ENCODE measurements around the gene CACNB4. TPM values are rescaled to one million over a fixed set of nuclear protein-coding genes. Genes with fewer than 3 reads are reported as not detected.

The CACNB4 gene
- total and polyA plus RNA-seq, 9 of the 15 experiments (the other 6 are each of a cell fraction or from before 2014, with no cell fraction given): 0.01 to 0.20 (median 0.04) TPM; not detected in 1

GRCh38 chr2:151971301-151972051, 127.4 kb downstream of the CACNB4 start:
- Histone ChIP-seq H3K4me2 (ENCODE audit: insufficient read depth, low read length) (no peak overlapping the region), H3K79me2 (ENCODE audit: control insufficient read depth, insufficient read depth, low read length) (no peaks in the 10 kb centered on the region), H3K9me3 (replicated peaks; ENCODE audit: control insufficient read depth, insufficient read depth, low read depth, low read length) (no peaks in the 10 kb centered on the region), H2AFZ (ENCODE audit: low read depth, low read length) (no peak overlapping the region), H3K9ac (ENCODE audit: insufficient read depth in 1 of 2, low read depth in 2 of 2, low read length in 2 of 2) (no peak overlapping the region), H3K4me3 (no peak overlapping the region), H3K27me3 (ENCODE audit: control insufficient read depth in 2 of 2, insufficient read depth in 2 of 2, low read length in 2 of 2) (peaks cover 30 to 36% of the 10 kb centered on the region in 2 experiments), H3K4me1 (replicated peaks in 1 of 2; ENCODE audit: control insufficient read depth in 2 of 2, insufficient read depth in 2 of 2, low read length in 2 of 2) (no peaks in the 10 kb centered on the region), H3K9me1 (ENCODE audit: control insufficient read depth, insufficient read depth, low read length) (no peaks in the 10 kb centered on the region), H4K20me1 (replicated peaks; ENCODE audit: control insufficient read depth, insufficient read depth, low read length) (no peaks in the 10 kb centered on the region), H3K36me3 (ENCODE audit: control insufficient read depth, insufficient read depth, low read length) (no peaks in the 10 kb centered on the region), H3K27ac (ENCODE audit: extremely low read depth, low read depth, low read length) (no peak overlapping the region)
- intact Hi-C loops (cut with micrococcal nuclease) (no loop called here), in situ Hi-C loops (cut with MboI) (no loop called here)
- TF ChIP-seq RBM22 (IDR thresholded peaks at IDR 0.05; ENCODE audit: low read depth, low read length, poor library complexity, severe bottlenecking): no peak
- no peak for TF ChIP-seq EHMT2 (IDR thresholded peaks at IDR 0.05)
- TF ChIP-seq BRD4 (IDR thresholded peaks at IDR 0.05): no peak
- TF ChIP-seq KLF10 (CRISPR knock-in tag; IDR thresholded peaks at IDR 0.05): no peak
- no peak for TF ChIP-seq GTF2F1 (IDR thresholded peaks at IDR 0.05; ENCODE audit: low read depth, low read length)
- TF ChIP-seq ERF (CRISPR knock-in tag; IDR thresholded peaks at IDR 0.05): no peak
- no peak for TF ChIP-seq ZNF696 (CRISPR knock-in tag; conservative IDR thresholded peaks at IDR 0.05)
- no peak for TF ChIP-seq PYGO2 (tag; IDR thresholded peaks at IDR 0.05)
- no peak for TF ChIP-seq ILK (tag; IDR thresholded peaks at IDR 0.05; ENCODE audit: borderline replicate concordance, low read depth)
- TF ChIP-seq FOXP4 (CRISPR knock-in tag; IDR thresholded peaks at IDR 0.05; ENCODE audit: borderline replicate concordance): no peak
- no peak for TF ChIP-seq ZNF431 (CRISPR knock-in tag; IDR thresholded peaks at IDR 0.05)
- no peak for TF ChIP-seq RCOR1 (IDR thresholded peaks at IDR 0.05; ENCODE audit: borderline replicate concordance in 1 of 2, low read depth in 2 of 2, low read length in 2 of 2)
- TF ChIP-seq ZNF41 (CRISPR knock-in tag; conservative IDR thresholded peaks at IDR 0.05): no peak
- no peak for TF ChIP-seq CGGBP1 (CRISPR knock-in tag; IDR thresholded peaks at IDR 0.05)
- 11% methylated on average over 13 of the region's 13 CpGs for WGBS (ENCODE audit: insufficient coverage, low coverage, missing lambda C conversion rate)
- FAIRE-seq (no peak), ATAC-seq (no peak), DNase-seq (ENCODE audit: extremely low read depth in 1 of 4, low spot score in 3 of 4) (no peak)
- no TSS peak for BruUV-seq (replicated peaks)
- POLR2A ChIA-PET: no interaction called here
- CTCF ChIA-PET (ENCODE audit: low intra/inter-chr PET ratio): interaction anchor here (0.6 kb wide), 1 partner anchor 23 kb away, joined by 3 read pairs; no protein-coding TSS in a partner anchor

Data from K562 (cell line).